IMR-90 (cell line): ENCODE data around the gene NTSR1. TPM values are rescaled to one million over a fixed set of nuclear protein-coding genes. Genes with fewer than 3 reads are reported as not detected.

Experiments used
- ATAC-seq: fragments of 200-7000 bp; cut with Tn5 transposase; 2 replicates; pipeline ENCODE4 v1.9.1; 2020; ENCODE audit warnings: low read depth, mild to moderate bottlenecking, moderate library complexity
- BruUV-seq: library from RNA; stranded (reverse); fragments of 400-500 nt; replicated peaks from 2 replicates; lab custom pipeline; 2021; lab: Mats Ljungman, UMichigan
- CTCF ChIA-PET: fragments of 300-600 bp; formaldehyde crosslinking; extraction: SDS; loops from one replicate; lab custom pipeline; 2021; ENCODE audit warnings: antibody characterized with exemption; lab: Yijun Ruan, JAX
- POLR2A ChIA-PET: fragments of 300-600 bp; sonication (Branson Sonifier 250); formaldehyde crosslinking; loops from one replicate; lab custom pipeline; 2022; ENCODE audit warnings: antibody characterized with exemption; ENCODE audit not compliant: unreplicated experiment; lab: Charles Lee
- DNase-seq: peaks from one replicate; pipeline ENCODE4 v3.0.0; 2013
- H2AFZ ChIP-seq: replicated peaks from 2 replicates; pipeline ENCODE3; 2013; ENCODE audit warnings: low read length, mild to moderate bottlenecking; ENCODE audit not compliant: poor library complexity
- H2AK5ac ChIP-seq: 2 replicates; pipeline ENCODE4 v1.6.1; 2013; ENCODE audit warnings: low read depth, low read length, inconsistent platforms
- H2AK9ac ChIP-seq: replicated peaks from 2 replicates; pipeline ENCODE3; 2013; ENCODE audit warnings: mild to moderate bottlenecking, low read depth, low read length, moderate library complexity; ENCODE audit not compliant: poor library complexity
- H2BK120ac ChIP-seq: 2 replicates; pipeline ENCODE4 v1.6.1; 2013; ENCODE audit warnings: low read depth, low read length, inconsistent platforms
- H2BK15ac ChIP-seq: 3 replicates; pipeline ENCODE4 v1.6.1; 2013; ENCODE audit warnings: low read depth, low read length, inconsistent platforms
- H2BK20ac ChIP-seq: 2 replicates; pipeline ENCODE4 v1.6.1; 2013; ENCODE audit warnings: low read depth, mild to moderate bottlenecking, inconsistent platforms, low read length, moderate library complexity
- H2BK5ac ChIP-seq: 2 replicates; pipeline ENCODE4 v1.6.1; 2013; ENCODE audit warnings: mild to moderate bottlenecking, low read depth, low read length, inconsistent platforms; ENCODE audit not compliant: poor library complexity, severe bottlenecking
- H3K14ac ChIP-seq: replicated peaks from 2 replicates; pipeline ENCODE4 v1.6.1; 2013; ENCODE audit warnings: low read depth, low read length, inconsistent platforms
- H3K18ac ChIP-seq: 2 replicates; pipeline ENCODE4 v1.6.1; 2013; ENCODE audit warnings: low read depth, low read length, control low read depth
- H3K23ac ChIP-seq: 2 replicates; pipeline ENCODE4 v1.6.1; 2013; ENCODE audit warnings: low read depth, low read length, inconsistent platforms
- H3K27ac ChIP-seq: 2 replicates; pipeline ENCODE4 v1.5.1; 2013; ENCODE audit warnings: mild to moderate bottlenecking, control low read depth, low read length; ENCODE audit not compliant: insufficient read depth
- H3K27me3 ChIP-seq: 2 replicates; pipeline ENCODE4 v1.6.1; 2013; ENCODE audit warnings: low read length; ENCODE audit not compliant: control insufficient read depth, insufficient read depth
- H3K36me3 ChIP-seq: 2 replicates; pipeline ENCODE4 v1.6.1; 2013; ENCODE audit warnings: low read length, mixed read lengths; ENCODE audit not compliant: control insufficient read depth, insufficient read depth
- H3K4ac ChIP-seq: 2 replicates; pipeline ENCODE4 v1.6.1; 2013; ENCODE audit warnings: low read depth, low read length, inconsistent platforms
- H3K4me1 ChIP-seq: 2 replicates; pipeline ENCODE4 v1.6.1; 2013; ENCODE audit warnings: low read length, mixed read lengths; ENCODE audit not compliant: control insufficient read depth, insufficient read depth
- H3K4me2 ChIP-seq: 2 replicates; pipeline ENCODE4 v1.6.1; 2013; ENCODE audit warnings: low read depth, mild to moderate bottlenecking, control low read depth, low read length, moderate library complexity
- H3K4me3 ChIP-seq: 2 replicates; pipeline ENCODE4 v1.5.1; 2013; ENCODE audit warnings: low read depth, mild to moderate bottlenecking, control low read depth, low read length, moderate library complexity; ENCODE audit not compliant: insufficient read depth
- H3K56ac ChIP-seq: 2 replicates; pipeline ENCODE4 v1.6.1; 2013; ENCODE audit warnings: low read length, inconsistent platforms; ENCODE audit not compliant: insufficient read depth; ENCODE audit errors: extremely low read depth
- H3K79me1 ChIP-seq, 2 experiments: 2 replicates each; pipeline ENCODE4 v1.6.1; 2013; ENCODE audit warnings: low read length in 2 of 2, inconsistent platforms in 1 of 2, low read depth in 1 of 2
- H3K9ac ChIP-seq: 2 replicates; pipeline ENCODE4 v1.6.1; 2013; ENCODE audit warnings: low read depth, low read length, control low read depth
- H3K9me1 ChIP-seq: 2 replicates; pipeline ENCODE4 v1.6.1; 2013; ENCODE audit warnings: low read length, inconsistent platforms; ENCODE audit not compliant: insufficient read depth
- H3K9me3 ChIP-seq: 2 replicates; pipeline ENCODE4 v1.6.1; 2013; ENCODE audit warnings: low read length; ENCODE audit not compliant: control insufficient read depth, insufficient read depth
- H4K20me1 ChIP-seq: 2 replicates; pipeline ENCODE4 v1.6.1; 2013; ENCODE audit warnings: low read length, inconsistent platforms; ENCODE audit not compliant: insufficient read depth
- H4K5ac ChIP-seq: 2 replicates; pipeline ENCODE4 v1.6.1; 2013; ENCODE audit warnings: mild to moderate bottlenecking, low read depth, low read length, control low read depth
- H4K8ac ChIP-seq, 2 experiments: 2 replicates each; pipeline ENCODE4 v1.6.1; 2013; ENCODE audit warnings: low read depth in 2 of 2, low read length in 2 of 2, control low read depth in 1 of 2, inconsistent platforms in 1 of 2
- H4K91ac ChIP-seq: 2 replicates; pipeline ENCODE4 v1.6.1; 2013; ENCODE audit warnings: low read depth, low read length, inconsistent platforms; ENCODE audit not compliant: insufficient read depth
- BHLHE40 ChIP-seq: fragments of 150-350 bp; IDR thresholded peaks from 2 replicates; pipeline ENCODE4 v1.6.1; 2016; ENCODE audit warnings: mild to moderate bottlenecking, low read depth, low read length
- CEBPB ChIP-seq: IDR thresholded peaks from 2 replicates; pipeline ENCODE4 v1.6.1; 2012; ENCODE audit warnings: low read depth, low read length, improper control_type of control experiment
- CHD1 ChIP-seq: IDR thresholded peaks from 2 replicates; pipeline ENCODE4 v1.6.1; 2012; ENCODE audit warnings: low read depth, low read length, improper control_type of control experiment
- FOS ChIP-seq: fragments of 150-350 bp; IDR thresholded peaks from 2 replicates; pipeline ENCODE4 v1.6.1; 2016; ENCODE audit warnings: low read depth, low read length
- MAFK ChIP-seq: IDR thresholded peaks from 2 replicates; pipeline ENCODE4 v1.6.1; 2012; ENCODE audit warnings: low read depth, low read length, improper control_type of control experiment
- MXI1 ChIP-seq: IDR thresholded peaks from 2 replicates; pipeline ENCODE4 v1.6.1; 2012; ENCODE audit warnings: low read depth, mild to moderate bottlenecking, low read length, moderate library complexity, borderline replicate concordance
- NFE2L2 ChIP-seq: fragments of 150-350 bp; IDR thresholded peaks from 2 replicates; pipeline ENCODE4 v1.6.1; 2016; ENCODE audit warnings: low read depth, mild to moderate bottlenecking, low read length
- POLR2A ChIP-seq: IDR thresholded peaks from 2 replicates; pipeline ENCODE4 v1.6.1; 2012; ENCODE audit warnings: mild to moderate bottlenecking, low read depth, low read length
- RAD21 ChIP-seq: IDR thresholded peaks from 2 replicates; pipeline ENCODE4 v1.6.1; 2012; ENCODE audit warnings: low read length, improper control_type of control experiment
- RCOR1 ChIP-seq: IDR thresholded peaks from 2 replicates; pipeline ENCODE4 v1.6.1; 2012; ENCODE audit warnings: mild to moderate bottlenecking, low read length, improper control_type of control experiment; ENCODE audit not compliant: insufficient replicate concordance
- RFX5 ChIP-seq: IDR thresholded peaks from 2 replicates; pipeline ENCODE4 v1.8.0; 2012; ENCODE audit warnings: low read depth, mild to moderate bottlenecking, low read length, moderate library complexity
- SMC3 ChIP-seq: fragments of 150-350 bp; IDR thresholded peaks from 2 replicates; pipeline ENCODE4 v1.6.1; 2016; ENCODE audit warnings: low read depth, mild to moderate bottlenecking, antibody characterized with exemption, low read length, moderate library complexity
- WGBS, 2 experiments: methylation state at CpG; one replicate each; pipeline versions ENCODE4 v1.1.5 to v1.1.7; 2013; ENCODE audit warnings: missing lambda C conversion rate in 2 of 2; ENCODE audit not compliant: insufficient read length in 1 of 2; ENCODE audit errors: extremely low coverage in 2 of 2; 5-methylcytosine and 5-hydroxymethylcytosine counted together
- dilution Hi-C: fragments of 300-500 bp; cut with HindIII; formaldehyde crosslinking; loops from one replicate; pipeline ENCODE4 v1.14.3; 2018; ENCODE audit warnings: low sequenced_read_pairs; ENCODE audit not compliant: unreplicated experiment
- in situ Hi-C: fragments of 300-500 bp; cut with MboI; formaldehyde crosslinking; loops from 3 replicates; pipeline ENCODE4 v1.14.3; 2019; ENCODE audit warnings: low sequenced_read_pairs, inconsistent platforms, mixed read lengths
- intact Hi-C: fragments of 100-400 bp; cut with micrococcal nuclease; formaldehyde crosslinking; loops from 2 replicates; pipeline ENCODE4 v1.10.0; 2022
- polyA plus RNA-seq, 3 experiments: library from polyadenylated mRNA; depleted of rRNA; stranded (reverse); fragments of >200 nt; gene quantifications; 2 replicates each; pipeline ENCODE4 v1.2.3, GENCODE V29; 2012; ENCODE audit warnings: low replicate concordance in 1 of 3
- total RNA-seq: library from RNA; depleted of rRNA; stranded (reverse); fragments of >200 nt; gene quantifications from 2 replicates; pipeline ENCODE4 v1.2.3, GENCODE V29; 2012
- TF ChIP-seq, protein P1 (sequence below): conservative IDR thresholded peaks from 2 replicates; pipeline ENCODE4 v1.5.1; 2012; ENCODE audit warnings: mild to moderate bottlenecking, low read depth, low read length, improper control_type of control experiment
- TF ChIP-seq, protein P2 (sequence below): fragments of 150-350 bp; IDR thresholded peaks from 2 replicates; pipeline ENCODE4 v1.6.1; 2017; ENCODE audit warnings: mild to moderate bottlenecking, antibody characterized with exemption, low read length, low read depth

The NTSR1 gene
- total and polyA plus RNA-seq, 2 of the 4 experiments (the other 2 are of a cell fraction) = 0.54 to 1.8 TPM

DNA sequence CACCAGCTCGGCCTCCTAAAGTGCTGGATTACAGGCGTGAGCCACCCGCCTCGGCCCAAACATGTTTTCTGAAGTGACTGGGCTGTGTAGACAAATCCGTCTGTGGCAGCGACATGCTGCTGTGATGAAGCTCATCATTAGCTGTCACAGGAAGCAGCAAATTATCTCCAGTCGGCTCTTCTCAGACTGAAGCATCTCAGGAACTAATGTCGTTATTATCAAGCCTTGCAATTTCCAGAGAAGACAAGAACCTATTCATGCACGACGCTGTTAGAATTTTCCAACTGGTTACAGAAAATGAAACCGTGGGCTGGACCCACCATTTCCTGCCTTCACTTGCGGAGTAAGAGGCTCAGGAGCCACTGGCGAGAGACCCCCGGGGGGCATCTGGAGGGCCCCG is 17.1 kb upstream of the NTSR1 start:
- Histone ChIP-seq H3K4me2 (no peak overlapping the region), H3K9me1 (no peaks in the 10 kb centered on the region), H2BK120ac (no peak overlapping the region), H3K4me3 (no peak overlapping the region), H3K23ac (no peak overlapping the region), H2AFZ (no peak overlapping the region), H2BK15ac (no peak overlapping the region), H3K9ac (no peak overlapping the region), H3K79me1 (no peaks in the 10 kb centered on the region), H2BK5ac (no peak overlapping the region), H3K36me3 (no peaks in the 10 kb centered on the region), H4K5ac (no peak overlapping the region), H4K8ac (no peak overlapping the region), H4K91ac (no peak overlapping the region), H3K27ac (no peak overlapping the region), H3K56ac (no peak overlapping the region), H2AK9ac (no peak overlapping the region), H3K9me3 (no peaks in the 10 kb centered on the region), H2AK5ac (no peak overlapping the region), H3K4me1 (no peaks in the 10 kb centered on the region), H2BK20ac (no peak overlapping the region), H4K20me1 (no peaks in the 10 kb centered on the region), H3K18ac (no peak overlapping the region), H3K4ac (no peak overlapping the region), H3K14ac (no peak overlapping the region), H3K27me3 (peaks cover 33% of the 10 kb centered on the region)
- ATAC-seq (no peak), DNase-seq (no peak)
- TF ChIP-seq CHD1 = no peak
- TF ChIP-seq, protein P1, sequence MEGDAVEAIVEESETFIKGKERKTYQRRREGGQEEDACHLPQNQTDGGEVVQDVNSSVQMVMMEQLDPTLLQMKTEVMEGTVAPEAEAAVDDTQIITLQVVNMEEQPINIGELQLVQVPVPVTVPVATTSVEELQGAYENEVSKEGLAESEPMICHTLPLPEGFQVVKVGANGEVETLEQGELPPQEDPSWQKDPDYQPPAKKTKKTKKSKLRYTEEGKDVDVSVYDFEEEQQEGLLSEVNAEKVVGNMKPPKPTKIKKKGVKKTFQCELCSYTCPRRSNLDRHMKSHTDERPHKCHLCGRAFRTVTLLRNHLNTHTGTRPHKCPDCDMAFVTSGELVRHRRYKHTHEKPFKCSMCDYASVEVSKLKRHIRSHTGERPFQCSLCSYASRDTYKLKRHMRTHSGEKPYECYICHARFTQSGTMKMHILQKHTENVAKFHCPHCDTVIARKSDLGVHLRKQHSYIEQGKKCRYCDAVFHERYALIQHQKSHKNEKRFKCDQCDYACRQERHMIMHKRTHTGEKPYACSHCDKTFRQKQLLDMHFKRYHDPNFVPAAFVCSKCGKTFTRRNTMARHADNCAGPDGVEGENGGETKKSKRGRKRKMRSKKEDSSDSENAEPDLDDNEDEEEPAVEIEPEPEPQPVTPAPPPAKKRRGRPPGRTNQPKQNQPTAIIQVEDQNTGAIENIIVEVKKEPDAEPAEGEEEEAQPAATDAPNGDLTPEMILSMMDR = no peak
- TF ChIP-seq MXI1 = no peak
- no peak for TF ChIP-seq RAD21
- TF ChIP-seq SMC3 = no peak
- no peak for TF ChIP-seq RCOR1
- TF ChIP-seq, protein P2, sequence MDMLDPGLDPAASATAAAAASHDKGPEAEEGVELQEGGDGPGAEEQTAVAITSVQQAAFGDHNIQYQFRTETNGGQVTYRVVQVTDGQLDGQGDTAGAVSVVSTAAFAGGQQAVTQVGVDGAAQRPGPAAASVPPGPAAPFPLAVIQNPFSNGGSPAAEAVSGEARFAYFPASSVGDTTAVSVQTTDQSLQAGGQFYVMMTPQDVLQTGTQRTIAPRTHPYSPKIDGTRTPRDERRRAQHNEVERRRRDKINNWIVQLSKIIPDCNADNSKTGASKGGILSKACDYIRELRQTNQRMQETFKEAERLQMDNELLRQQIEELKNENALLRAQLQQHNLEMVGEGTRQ = no peak
- no peak for TF ChIP-seq CEBPB
- no peak for TF ChIP-seq FOS
- no peak for TF ChIP-seq RFX5
- no peak for TF ChIP-seq BHLHE40
- no peak for TF ChIP-seq POLR2A
- no peak for TF ChIP-seq NFE2L2
- TF ChIP-seq MAFK = no peak
- ChIA-PET POLR2A (no interaction called here), CTCF (no interaction called here)
- WGBS, 2 experiments = 74% methylated on average over 11 of the region's 15 CpGs; no CpG with 5 or more reads in 1 of the 2 experiments
- intact Hi-C loops = no loop called here
- no TSS peak for BruUV-seq
- in situ Hi-C loops = loop anchor here (25.0 kb wide), 1 partner anchor 321 kb away; the partner anchor contains the start of gene BHLHE23
- dilution Hi-C loops = no loop called here
